Fibroblast of skin of abdomen (primary cell): Measurements from ENCODE around the gene PPARG.
A peak's percentile ranks its signal among the peaks of the same experiment; 100 is the strongest.

ENCODE experiments used
- DNase-seq: peaks from one replicate; pipeline ENCODE4 v3.0.0-alpha.2; 2013

PPARG gene

GRCh38 chr3:12313519-12313918, 24.6 kb downstream of the PPARG start:
- DNase-seq = no peak

DNA sequence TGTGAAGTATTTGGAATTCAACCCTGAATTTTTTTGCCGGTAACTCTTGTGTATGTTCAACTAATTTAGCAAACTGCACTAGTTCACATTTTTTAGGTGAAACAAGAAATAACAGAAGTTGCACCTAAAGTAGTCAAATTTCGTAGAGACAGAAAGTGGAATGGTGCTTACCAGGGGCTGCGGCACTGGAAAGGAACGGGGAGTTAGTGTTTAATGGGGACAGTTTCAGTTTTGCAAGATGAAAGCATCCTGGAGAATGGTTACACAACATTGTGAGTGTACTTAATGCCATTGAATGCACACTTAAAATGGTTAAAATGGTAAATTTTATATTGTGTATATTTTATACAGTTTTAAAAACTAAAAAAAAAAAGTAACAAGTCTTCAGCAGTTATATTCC, 27.4 kb downstream of the PPARG start:
- DNase-seq = no peak

DNA sequence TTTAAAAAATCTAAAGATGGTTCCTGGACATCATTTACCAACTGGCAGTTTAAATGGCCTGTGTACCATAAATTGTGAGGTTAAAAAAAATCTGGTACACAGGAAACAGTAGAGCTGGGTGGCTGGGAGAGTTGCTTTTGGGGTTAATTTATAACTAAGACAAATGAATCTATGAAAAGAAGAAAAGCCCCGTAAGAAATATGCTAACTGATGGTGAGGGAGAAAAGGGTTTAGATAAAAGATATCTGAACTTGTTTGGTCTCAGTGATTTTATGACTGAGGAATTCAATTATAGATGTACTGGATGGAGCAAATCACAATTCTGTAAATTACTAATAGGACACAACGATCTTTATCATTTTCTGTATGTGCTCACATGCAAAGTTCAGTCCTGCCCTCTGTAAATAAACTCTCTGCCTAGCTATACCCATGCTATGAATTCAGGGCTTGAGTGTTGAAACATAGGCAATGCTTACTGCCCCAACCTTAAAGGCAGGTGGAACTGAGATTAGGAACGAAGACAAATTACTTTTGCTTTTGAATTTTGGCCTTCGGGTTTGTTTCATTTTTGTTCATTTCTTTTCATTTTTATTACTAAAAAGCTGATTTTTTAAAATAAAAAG, 28.0 kb downstream of the PPARG start:
- DNase-seq = no peak

GRCh38 chr3:12317914-12318313, 29.0 kb downstream of the PPARG start:
- DNase-seq = no peak

DNA sequence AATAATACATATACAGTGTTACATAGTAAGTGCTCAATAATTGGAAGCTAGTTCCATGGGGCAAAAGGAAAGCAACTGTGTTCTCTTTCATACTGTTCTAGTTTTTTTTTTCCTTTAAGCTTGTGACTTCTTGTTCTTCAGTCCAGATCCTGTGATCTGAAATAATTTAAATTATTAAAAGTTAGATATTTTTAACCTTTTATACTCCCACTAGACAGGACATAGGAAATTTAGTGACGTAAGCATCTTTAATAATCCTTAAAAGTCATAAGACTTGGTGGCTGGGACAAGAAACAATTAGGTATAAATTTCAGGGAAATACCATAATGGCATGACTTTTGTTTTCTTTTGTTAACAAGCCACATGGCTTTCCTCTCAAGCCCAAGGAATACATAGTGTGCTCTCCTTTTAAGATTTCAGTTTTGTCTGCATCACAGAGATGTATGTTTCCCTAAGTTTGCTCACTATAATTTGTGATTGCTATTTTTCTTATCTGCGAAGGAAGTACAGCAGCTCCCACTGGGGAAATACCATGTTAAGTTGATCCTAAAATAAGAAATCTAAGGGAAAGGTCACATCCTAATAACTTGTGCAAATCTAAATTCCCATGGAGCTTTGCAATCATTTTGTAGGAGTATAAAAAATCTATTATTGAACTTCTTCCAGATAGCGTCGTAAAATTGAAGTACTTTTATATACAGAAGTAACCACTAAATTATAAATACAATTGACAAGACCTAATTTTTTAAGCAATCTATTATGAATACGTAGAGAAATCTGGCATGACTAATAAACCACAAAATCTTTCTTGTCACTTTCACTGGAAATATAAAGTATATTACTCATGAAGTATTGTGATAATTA, 30.1 kb downstream of the PPARG start:
- peak; percentile 18 for DNase-seq

- DNase-seq = no peak
These were observed 32.1 kb downstream of the PPARG start for GRCh38 chr3:12321015-12321414.

GRCh38 chr3:12323237-12323636, 34.4 kb downstream of the PPARG start:
- DNase-seq = no peak

- DNase-seq = no peak
These were observed 37.0 kb downstream of the PPARG start for GRCh38 chr3:12325586-12326515.

- no peak for DNase-seq
These were observed 38.2 kb downstream of the PPARG start for GRCh38 chr3:12327021-12327420.

DNA sequence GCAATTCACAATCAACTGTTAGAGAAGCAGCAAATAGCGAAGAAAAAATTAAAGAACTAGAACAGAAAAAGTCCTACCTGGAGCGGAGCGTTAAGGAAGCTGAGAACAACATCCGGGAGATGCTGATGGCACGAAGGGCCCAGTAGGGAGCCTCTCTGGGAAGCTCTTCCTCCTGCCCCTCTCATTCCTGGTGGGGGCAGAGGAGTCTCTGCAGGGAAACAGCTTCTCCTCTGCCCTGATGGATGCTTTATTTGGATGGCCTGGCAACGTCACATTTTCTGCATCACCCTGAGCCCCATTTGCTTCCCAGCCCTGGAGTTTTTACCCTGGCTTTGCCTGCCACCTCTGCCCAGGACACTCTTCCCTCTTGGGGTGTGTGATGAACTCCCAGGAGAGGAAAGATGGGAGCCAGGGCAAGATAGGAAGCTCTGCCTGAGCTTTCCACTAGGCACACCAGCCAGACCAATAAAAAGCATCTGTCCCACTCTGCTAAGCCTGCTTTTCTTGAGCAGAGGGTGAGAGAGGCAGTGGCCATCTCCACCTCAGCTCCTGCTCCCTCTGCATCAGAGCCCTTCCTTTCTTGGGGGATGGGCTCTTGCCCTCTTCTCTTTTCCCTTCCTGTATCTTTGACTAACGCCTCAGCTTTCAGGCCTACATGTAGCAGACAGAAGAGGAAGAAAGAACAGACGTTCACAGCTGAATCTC, 39.4 kb downstream of the PPARG start:
- DNase-seq = no peak

GRCh38 chr3:12328837-12329462, 40.1 kb downstream of the PPARG start:
- no peak for DNase-seq

DNA sequence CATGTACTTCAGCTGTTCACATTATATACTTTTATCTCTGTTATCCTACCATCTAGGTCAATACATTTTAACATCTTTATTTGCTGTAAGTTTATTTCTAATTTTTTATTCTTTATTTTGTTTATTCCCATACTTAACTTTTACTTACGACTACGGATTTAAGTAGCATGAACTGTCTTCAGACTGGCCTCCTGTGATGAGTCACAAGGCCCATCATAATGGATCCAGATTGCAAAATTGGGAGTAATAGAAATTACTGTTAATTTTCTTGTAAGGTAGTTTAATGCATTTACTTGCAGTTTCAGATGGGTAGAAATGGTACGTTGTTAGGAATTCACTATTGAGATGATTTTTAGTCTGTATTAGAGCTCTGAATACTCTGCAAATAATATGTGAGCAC, 45.9 kb downstream of the PPARG start:
- DNase-seq = no peak

DNA sequence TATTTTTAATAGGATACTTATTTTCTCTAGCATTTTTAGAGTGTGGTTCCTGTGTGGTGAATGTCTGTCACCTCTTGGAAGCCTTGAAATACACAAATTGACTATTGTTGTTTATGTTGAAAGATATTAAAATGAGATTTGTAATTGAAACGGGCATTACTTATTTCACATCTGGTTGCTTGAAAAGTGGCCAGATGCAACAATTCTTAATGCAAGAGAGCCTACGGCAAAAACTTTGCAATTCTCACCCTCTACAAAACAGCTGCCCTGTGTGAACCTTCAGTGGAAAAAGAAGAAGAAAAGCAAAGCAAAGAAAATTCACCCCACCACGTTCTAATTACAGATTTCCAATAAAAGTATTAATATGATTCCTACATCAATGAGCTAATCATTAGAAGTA, 46.6 kb downstream of the PPARG start:
- DNase-seq = no peak

DNA sequence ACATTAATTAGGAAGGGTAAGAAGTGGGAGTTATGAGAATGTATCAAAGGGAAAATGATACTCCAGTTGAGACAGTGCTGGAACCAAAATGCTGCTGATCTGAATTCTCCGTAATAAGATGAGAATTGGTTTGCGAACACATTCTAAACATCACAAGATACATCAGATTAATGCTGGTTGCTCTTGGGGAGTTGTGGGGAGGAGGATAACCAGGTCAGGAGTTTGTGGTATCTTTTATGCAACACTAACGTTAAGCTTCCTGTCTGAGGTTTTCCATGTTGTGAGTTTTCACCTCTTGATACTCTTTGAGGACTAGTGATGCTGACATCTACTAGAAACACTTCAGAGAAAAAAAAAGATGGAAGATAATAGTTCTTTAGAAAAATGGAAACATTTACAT, 47.2 kb downstream of the PPARG start:
- DNase-seq = no peak

- no peak for DNase-seq
These were observed 50.0 kb downstream of the PPARG start for GRCh38 chr3:12338595-12339546.

DNA sequence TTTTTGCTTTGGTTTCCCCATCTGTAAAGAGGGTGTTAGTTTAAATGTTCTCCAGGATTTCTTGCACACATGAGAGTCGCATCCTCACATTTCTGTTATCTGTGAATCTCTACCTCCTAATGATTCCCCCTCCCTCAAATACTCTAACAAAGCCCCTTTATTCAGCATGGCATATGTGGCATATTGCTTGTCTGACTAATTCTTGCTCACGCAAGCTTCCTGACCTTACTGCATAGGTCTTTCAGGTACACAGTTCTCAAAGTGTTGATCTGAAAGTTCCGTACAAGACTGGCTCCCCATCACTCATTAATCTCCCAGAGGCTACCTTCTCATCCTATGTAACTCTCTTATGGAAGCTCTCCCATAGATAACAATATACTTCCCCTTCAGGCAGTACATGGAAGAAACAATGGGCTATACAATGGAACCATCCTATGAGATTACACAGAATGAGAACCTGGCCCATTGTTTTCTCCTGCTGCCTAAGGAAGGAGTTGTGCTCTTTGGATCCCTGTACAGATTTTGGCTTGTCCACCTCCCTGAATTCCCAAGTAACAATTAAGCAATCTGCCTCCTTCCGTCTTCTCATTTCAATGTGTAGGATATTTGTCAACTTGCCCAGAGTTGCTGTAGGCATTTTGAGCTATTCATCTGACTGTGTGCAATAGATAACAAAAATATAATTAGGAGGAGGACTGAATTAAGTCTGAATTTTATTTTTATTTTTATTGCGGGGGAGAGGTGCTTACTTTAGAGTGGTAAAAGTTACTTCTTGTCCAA, 51.0 kb downstream of the PPARG start:
- no peak for DNase-seq

DNA sequence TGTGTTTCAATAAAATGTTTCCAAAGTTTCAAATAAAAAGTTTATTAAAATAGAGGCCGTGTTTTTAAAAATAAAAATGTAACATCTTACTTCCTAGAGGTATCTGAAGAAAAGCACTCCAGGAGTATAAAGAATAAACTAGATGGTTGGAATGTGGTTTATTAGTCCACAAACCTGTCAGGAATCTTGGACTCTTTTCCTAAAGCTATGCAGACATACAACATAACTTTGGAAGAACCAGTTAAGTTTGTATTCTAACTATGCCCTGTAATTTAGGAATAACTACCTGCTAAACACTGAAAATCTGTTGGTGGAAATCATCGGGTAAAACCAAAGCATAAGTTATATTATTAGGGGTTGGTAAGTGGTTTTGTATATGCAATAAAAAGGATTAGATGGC, 51.6 kb downstream of the PPARG start:
- DNase-seq = no peak

DNA sequence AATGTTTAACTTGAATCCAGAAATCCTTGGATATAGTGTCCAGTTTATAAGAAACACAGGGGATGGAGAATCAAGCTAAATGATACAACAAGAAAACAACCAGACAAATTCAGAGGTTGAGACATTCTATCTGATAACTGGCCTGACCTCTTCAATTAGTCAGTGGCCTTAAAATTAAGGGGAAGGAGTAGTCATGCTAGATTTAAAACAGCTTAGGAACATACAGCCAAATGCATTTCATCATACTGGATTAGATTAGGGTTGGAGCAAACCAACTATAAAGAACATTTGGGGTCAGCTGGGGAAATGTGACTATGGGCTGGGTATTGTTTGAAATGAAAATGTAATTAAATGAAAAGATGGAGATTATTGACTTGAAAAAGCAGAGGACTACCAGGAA, 53.3 kb downstream of the PPARG start:
- DNase-seq = no peak

- DNase-seq = no peak
These were observed 54.2 kb downstream of the PPARG start for GRCh38 chr3:12343047-12343501.

- DNase-seq = peak; percentile 64
These were observed 56.3 kb downstream of the PPARG start for GRCh38 chr3:12345141-12345561.
